ENCODE data around the gene ZCCHC7.
"Not testable (repeated sequence)": the region's sequence is repeated elsewhere in the genome, so short reads cannot be mapped to it uniquely, and the experiment has no call there.

Gene ZCCHC7

DNA sequence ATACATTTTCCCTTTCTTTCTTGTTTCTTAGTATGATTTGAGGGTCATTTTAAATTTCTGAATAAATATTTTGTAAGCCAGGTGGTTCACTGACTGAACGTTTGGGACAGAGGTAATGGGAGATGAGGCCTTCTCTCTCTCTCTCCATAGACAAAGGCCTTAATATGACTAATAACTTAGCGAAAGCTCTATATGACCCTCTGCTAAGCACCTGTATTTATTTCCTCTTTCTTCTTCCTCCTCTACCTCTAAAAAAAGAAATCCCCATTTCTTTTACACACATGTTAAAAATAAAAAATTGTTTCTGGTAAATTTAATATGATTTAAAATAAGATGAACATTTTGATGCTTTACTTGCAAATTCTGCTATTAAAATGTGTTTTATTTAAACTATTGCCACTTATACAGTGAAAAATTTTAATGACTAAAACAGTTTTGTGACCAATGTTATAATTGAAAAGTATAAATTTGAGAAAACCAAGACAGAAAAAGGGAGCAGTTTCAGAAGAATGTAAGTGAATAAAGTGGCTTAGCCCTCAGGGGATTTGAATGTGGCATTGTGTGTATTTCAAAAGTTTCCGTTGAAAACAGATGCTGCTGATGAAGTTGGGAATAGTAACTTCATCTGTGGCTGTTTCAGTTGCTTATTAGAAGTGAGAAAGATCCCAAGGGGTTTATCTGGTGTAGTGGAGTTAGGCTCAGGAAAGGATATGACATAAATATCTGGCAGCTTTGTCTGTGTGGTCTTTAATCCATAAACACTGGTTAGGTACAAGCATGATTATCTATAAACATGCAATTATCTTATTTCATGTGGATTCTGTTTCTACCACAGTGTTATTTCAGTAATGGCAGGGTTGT lies 173.5 kb downstream of the ZCCHC7 start:
- DNase-seq (ENCODE audit: low spot score in 2 of 2) (no peak), ATAC-seq (no peak)
- H3K27ac Mint-ChIP-seq = no peak overlapping the region
- H3K4me1 Mint-ChIP-seq = peaks cover 41% of the 10 kb centered on the region
- H3K4me3 Mint-ChIP-seq = no peak overlapping the region
- H3K9me3 Mint-ChIP-seq = no peaks in the 10 kb centered on the region
- peaks cover 5% of the 10 kb centered on the region for H3K36me3 Mint-ChIP-seq

DNA sequence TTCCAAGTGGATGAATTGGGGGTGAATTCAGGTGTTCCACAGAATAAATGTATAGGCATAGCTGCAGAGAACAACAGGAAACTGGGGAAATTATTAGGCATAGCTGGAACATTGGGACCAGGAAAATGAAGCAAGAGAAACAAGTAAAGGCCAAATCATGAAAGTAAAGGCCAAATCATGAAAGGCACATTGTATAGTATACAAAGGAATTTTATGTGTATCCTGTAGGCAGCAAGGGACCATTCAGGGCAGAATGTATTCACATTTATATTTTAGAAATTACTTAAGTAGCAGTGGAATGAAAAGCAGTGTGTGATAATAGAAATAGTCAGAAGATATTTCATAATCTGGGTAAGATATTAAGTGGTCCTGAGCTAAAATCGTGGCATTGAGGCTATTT lies 174.8 kb downstream of the ZCCHC7 start:
- Mint-ChIP-seq H3K4me1 (peaks cover 41% of the 10 kb centered on the region), H3K9me3 (no peaks in the 10 kb centered on the region), H3K36me3 (peaks cover 4% of the 10 kb centered on the region), H3K27ac (no peak overlapping the region), H3K4me3 (no peak overlapping the region)
- DNase-seq (ENCODE audit: low spot score in 2 of 2) = no peak
- ATAC-seq = no peak

DNA sequence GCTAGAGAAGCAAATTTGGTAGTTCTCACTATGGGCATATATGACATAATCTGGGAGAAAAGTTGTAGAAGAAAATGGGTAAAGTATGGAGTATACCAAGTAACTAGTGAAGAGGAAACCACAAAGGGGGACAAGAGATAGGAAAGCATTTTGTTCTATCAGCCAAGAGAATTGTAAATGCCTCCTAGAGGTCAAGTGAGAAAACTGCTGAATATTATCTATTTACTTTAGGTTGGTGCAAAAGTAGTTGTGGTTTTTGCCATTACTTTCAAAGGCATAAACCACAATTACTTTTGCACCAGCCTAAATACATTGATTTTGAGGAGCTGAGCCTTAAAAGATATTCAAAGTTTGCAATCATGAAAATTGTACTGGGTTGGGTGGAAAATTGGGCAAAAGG lies 175.4 kb downstream of the ZCCHC7 start:
- H3K4me1 Mint-ChIP-seq = peaks cover 43% of the 10 kb centered on the region
- H3K4me3 Mint-ChIP-seq = no peak overlapping the region
- no peak overlapping the region for H3K27ac Mint-ChIP-seq
- H3K9me3 Mint-ChIP-seq = no peaks in the 10 kb centered on the region
- DNase-seq (ENCODE audit: low spot score in 2 of 2) = no peak
- H3K36me3 Mint-ChIP-seq = peaks cover 4% of the 10 kb centered on the region
- no peak for ATAC-seq

DNA sequence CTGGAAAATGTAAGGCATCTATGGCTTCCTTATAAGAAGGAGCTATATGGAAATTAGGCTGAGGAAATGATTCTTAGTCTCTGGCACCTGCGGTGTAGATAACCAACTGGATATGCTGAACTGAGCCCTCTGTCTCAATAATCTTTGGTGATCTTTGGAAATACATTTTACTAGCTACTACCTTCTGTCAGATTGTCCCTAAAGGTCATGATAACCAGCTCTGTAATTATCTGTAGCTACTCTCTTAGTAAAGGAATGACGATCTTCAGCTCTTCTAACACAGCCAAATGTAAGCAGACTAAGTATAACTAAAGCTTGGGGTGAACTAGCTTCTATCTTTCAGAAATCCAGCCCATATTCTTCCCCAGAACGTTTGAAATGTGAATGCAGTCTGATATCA lies 177.2 kb downstream of the ZCCHC7 start:
- Mint-ChIP-seq H3K36me3 (peaks cover 9% of the 10 kb centered on the region), H3K4me1 (peaks cover 61% of the 10 kb centered on the region), H3K9me3 (no peaks in the 10 kb centered on the region), H3K27ac (no peak overlapping the region), H3K4me3 (no peak overlapping the region)
- no peak for DNase-seq (ENCODE audit: low spot score in 2 of 2)
- no peak for ATAC-seq

DNA sequence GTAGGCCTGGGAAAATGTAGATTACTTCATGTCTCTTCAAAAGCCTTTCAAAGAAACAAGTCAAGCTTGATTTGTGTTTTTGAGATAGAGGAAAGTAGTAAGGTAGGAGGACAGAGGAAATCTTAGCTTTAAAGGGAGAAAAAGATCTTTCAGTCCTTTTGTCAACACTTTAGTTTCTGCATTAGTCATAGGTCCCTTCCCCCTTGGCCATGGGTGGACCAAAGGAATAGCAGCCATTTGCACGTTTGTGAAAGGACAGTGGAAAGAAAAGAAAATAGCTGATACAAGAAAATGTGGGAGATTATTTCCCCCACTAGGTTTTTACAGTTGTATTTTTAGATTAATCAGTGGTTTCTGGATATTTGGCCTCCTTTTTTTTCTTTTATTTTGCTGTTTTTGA lies 180.2 kb downstream of the ZCCHC7 start:
- Mint-ChIP-seq H3K27ac (peak overlapping the region; percentile 8), H3K4me1 (peaks cover 66% of the 10 kb centered on the region), H3K4me3 (peak overlapping the region; percentile 5), H3K36me3 (peaks cover 38% of the 10 kb centered on the region), H3K9me3 (no peaks in the 10 kb centered on the region)
- no peak for ATAC-seq
- DNase-seq (ENCODE audit: low spot score in 2 of 2) = no peak

DNA sequence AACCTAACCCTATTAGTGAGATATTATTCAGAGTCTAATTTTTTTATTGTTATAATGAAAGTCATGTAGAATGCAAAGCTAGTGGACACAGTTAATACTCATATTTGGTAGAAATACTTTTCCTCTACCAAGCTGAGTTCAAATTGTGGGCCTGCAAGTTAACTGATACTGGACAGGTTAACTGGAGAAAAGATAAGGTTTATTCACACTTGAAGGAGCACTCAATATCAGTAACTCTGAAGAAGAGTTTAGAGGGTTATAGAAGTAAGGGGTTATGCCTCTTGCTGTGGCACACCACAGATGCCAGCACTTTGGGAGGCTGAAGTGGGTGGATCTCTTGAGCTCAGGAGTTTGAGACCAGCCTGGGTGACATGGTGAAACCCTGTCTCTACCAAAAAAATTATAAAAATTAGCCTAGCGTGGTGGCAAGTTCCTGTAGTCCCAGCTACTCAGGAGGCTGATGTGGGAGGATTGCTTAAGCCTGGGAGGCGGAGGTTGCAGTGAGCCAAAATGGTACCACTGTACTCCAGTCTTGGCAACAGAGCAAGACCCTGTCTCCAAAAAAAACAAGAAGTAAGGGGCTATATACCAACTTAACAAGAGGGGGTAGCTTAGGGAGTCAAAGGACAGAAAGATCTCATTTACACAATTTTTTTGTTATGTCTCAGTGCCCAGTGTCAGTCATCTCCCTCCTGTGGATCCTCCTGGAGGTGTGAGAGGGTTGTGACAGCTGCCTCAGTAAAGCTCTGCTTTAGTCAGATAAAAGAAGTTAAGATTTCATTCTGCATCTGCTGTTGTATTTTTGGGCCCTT lies 180.9 kb downstream of the ZCCHC7 start:
- H3K4me3 Mint-ChIP-seq = peak overlapping the region; percentile 30
- H3K36me3 Mint-ChIP-seq = peaks cover 39% of the 10 kb centered on the region
- H3K27ac Mint-ChIP-seq = peak overlapping the region; percentile 8
- ATAC-seq = peak; percentile 70
- no peaks in the 10 kb centered on the region for H3K9me3 Mint-ChIP-seq
- no peak for DNase-seq (ENCODE audit: low spot score in 2 of 2)
- peaks cover 62% of the 10 kb centered on the region for H3K4me1 Mint-ChIP-seq

DNA sequence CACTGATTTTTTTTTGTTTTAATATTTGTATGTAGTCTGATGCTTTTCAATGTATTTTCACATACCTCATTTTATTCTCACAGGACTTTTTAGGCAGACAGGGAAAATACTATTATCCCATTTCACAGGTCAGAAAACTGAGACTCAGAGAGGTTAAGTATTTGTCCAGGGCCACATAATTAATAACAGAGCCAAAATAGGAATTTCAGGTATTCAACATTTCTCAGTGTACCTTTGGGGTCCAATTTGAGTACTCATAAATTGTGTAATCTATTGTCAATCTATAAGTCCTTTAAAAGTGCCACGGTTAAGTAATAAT lies 181.4 kb downstream of the ZCCHC7 start:
- peak overlapping the region; percentile 30 for H3K4me3 Mint-ChIP-seq
- ATAC-seq (no peak), DNase-seq (ENCODE audit: low spot score in 2 of 2) (no peak)
- peaks cover 35% of the 10 kb centered on the region for H3K36me3 Mint-ChIP-seq
- H3K9me3 Mint-ChIP-seq = no peaks in the 10 kb centered on the region
- peaks cover 58% of the 10 kb centered on the region for H3K4me1 Mint-ChIP-seq
- H3K27ac Mint-ChIP-seq = peak overlapping the region; percentile 81

DNA sequence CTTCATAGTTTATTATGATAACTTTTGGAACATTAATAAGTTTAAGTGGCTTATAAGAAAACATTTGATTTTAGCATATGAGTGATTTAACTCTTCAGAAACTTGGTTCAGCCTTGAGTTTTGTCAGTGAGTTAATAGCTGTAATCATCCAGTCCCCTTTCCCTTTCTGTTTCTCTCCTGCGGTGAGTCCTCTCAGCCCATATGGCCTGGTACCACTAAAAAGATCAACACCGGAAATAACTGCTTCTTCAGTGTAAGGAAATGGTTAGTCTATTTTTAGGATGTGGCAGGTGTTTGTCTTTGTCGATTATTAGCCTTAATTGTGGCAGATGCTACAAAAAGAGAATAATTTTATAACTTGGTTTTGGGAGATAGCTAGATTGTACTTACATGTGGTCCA lies 181.9 kb downstream of the ZCCHC7 start:
- Mint-ChIP-seq H3K9me3 (no peaks in the 10 kb centered on the region), H3K4me1 (peaks cover 58% of the 10 kb centered on the region), H3K27ac (peak overlapping the region; percentile 81), H3K36me3 (peaks cover 35% of the 10 kb centered on the region), H3K4me3 (peak overlapping the region; percentile 30)
- no peak for DNase-seq (ENCODE audit: low spot score in 2 of 2)
- peak; percentile 98 for ATAC-seq

DNA sequence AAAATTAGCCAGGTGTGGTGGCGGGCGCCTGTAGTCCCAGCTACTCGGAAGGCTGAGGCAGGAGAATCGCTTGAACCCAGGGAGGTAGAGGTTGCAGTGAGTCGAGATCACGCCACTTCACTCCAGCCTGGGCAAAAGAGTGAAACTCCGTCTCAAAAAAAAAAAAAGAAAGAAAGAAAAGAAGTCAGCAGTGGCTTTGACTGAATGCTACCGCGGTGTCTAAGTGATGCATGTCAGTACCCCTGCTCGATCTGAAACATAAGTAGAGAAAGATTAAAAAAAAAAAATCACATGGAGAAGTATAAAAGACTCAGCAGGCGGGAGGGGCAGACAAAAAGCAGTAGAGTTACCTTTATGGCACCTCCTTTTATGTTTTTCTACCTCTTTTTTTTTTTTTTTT lies 182.9 kb downstream of the ZCCHC7 start:
- Mint-ChIP-seq H3K36me3 (peaks cover 35% of the 10 kb centered on the region), H3K27ac (peak overlapping the region; percentile 81), H3K4me1 (peaks cover 58% of the 10 kb centered on the region), H3K4me3 (peak overlapping the region; percentile 15)
- ATAC-seq; H3K9me3 Mint-ChIP-seq; DNase-seq (ENCODE audit: low spot score in 2 of 2): not testable (repeated sequence)

DNA sequence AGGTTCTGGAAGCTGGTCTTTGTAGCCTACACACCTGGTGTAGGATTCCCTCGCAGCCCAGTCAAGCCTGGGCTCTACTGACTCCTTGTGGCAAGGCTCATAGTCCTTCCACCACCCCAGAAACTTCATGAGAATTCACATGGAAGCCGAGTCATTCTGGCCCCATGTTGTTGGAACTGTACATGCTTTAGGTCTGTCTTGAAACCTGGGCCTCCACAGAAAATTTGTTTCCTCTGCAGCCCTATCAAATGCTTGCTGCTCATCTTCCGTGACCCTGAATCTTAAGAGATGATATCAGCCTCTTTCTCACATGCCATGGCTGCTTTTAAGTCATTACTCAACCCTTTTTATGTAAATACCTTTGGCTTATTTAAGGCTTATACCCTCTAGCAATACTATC lies 188.8 kb downstream of the ZCCHC7 start:
- Mint-ChIP-seq H3K27ac (no peak overlapping the region), H3K36me3 (peaks cover 22% of the 10 kb centered on the region), H3K9me3 (no peaks in the 10 kb centered on the region), H3K4me1 (peaks cover 10% of the 10 kb centered on the region), H3K4me3 (no peak overlapping the region)
- peak; percentile 34 for ATAC-seq
- DNase-seq (ENCODE audit: low spot score in 2 of 2) = no peak

DNA sequence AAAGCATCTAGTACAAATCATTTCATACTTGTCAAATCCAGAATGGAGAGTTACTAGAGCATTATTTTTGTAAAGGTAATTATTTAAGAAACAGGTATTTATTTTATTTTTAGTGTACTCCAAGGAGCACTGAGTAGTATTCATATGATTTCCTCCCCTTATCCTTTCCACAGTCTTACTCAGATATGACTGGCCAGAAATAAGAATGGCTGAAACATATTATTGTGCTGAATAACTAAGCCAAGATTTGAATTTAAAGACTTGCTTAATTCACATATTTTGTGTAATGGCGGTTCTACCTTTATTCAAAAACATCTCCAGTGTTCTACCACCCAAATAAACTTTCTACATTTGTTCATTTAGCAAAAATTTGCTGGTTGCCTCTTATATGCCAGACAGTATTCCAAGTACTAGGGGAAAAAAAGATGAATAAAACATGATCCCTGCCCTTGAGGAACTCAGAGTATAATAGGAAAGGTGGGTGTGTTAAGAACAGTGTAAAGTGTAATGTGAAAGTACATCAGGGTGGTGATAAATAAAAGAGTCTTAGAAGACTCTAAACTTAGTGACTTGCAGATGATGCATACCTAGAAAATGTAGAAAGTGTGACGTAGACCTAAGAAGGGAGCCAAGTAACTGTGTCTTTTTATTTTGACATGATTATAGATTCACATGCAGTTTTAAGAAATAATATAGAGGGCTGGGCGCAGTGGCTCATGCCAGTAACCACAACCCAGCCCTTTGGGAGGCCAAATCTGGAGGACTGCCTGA lies 191.7 kb downstream of the ZCCHC7 start:
- Mint-ChIP-seq H3K36me3 (peaks cover 11% of the 10 kb centered on the region), H3K4me3 (no peak overlapping the region), H3K27ac (no peak overlapping the region), H3K9me3 (no peaks in the 10 kb centered on the region), H3K4me1 (no peaks in the 10 kb centered on the region)
- DNase-seq (ENCODE audit: low spot score in 2 of 2) = no peak
- ATAC-seq = no peak

DNA sequence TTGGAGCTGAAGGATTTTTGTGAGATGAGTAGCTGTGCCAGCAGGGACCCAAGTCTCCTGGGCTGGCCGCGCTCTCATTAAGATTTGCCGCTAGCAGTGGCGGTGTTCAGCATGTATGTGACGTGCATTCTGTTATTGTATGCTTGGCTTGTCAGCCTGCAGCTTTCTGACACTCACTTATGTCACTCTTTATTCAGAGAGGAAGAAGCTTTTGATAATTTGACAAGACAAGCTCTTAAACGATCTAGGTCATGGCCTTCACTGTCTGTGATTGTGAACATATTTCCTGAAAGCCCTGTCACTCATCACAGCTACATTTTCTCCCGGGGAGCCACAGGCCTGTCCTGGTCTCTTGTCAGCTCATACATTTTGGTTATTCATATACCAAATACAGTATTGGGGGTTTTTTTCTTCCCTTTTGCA lies 203.9 kb downstream of the ZCCHC7 start:
- no peak overlapping the region for H3K4me3 Mint-ChIP-seq
- H3K4me1 Mint-ChIP-seq = no peaks in the 10 kb centered on the region
- ATAC-seq = peak; percentile 37
- H3K9me3 Mint-ChIP-seq = no peaks in the 10 kb centered on the region
- H3K36me3 Mint-ChIP-seq = peaks cover 8% of the 10 kb centered on the region
- DNase-seq (ENCODE audit: low spot score in 2 of 2) = no peak
- H3K27ac Mint-ChIP-seq = no peak overlapping the region

DNA sequence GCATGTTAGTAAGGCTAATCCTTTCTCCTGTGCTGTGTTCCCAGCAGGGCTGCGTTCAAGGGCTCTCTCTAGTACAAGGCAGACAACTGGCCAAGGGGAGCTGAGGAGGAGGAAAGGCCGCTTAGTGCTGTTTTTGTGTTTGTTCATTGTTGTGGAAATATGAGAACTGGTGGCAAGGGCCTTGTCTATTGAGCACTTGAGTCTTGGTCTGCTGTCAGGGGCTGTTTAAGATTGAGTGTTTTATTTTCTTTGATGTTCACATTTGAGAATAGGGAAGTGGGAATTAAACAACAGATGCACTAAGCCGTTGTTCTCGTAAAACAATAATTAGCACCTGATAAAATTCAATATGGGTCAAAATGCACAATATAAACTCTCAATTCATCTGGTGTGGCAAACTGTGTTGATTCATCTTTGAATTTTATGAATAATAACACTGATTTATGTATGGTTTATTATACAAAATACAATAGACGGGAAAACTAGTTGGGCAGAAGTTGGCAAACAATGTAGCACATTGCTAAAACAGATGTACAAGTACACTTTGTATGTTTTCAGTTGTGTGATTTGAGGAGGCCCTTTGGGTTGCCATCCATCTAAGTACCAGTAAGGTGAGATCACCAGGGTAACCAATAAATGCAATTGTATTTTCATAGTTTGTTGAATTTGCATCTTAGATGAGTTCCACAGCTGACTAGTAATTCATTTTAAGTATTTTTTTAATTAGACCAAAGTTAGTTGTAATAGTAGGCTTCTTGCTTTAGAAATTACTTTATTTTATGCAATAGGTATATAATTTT lies 204.5 kb downstream of the ZCCHC7 start:
- no peaks in the 10 kb centered on the region for H3K4me1 Mint-ChIP-seq
- no peaks in the 10 kb centered on the region for H3K9me3 Mint-ChIP-seq
- peaks cover 2% of the 10 kb centered on the region for H3K36me3 Mint-ChIP-seq
- no peak overlapping the region for H3K27ac Mint-ChIP-seq
- ATAC-seq = no peak
- no peak for DNase-seq (ENCODE audit: low spot score in 2 of 2)
- no peak overlapping the region for H3K4me3 Mint-ChIP-seq

DNA sequence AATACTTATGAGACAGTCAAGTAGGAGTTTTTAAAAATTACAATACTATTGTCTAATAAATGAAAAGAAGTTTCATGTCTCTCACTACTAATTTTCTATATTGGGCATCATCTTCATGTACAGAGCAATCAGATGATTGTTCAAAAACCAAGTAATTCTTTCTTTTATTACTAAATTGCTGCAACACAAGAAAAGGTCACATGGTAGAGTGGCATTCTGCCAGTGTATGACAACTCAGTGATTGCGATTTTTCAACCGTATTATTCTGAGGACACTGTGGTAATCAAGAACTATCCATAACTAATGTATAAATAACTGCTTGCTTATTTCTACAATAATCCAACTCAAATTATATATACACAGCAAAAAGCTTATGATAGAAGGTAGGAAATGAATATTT lies 205.4 kb downstream of the ZCCHC7 start:
- no peak for DNase-seq (ENCODE audit: low spot score in 2 of 2)
- Mint-ChIP-seq H3K4me1 (no peaks in the 10 kb centered on the region), H3K9me3 (no peaks in the 10 kb centered on the region), H3K27ac (no peak overlapping the region), H3K36me3 (no peaks in the 10 kb centered on the region), H3K4me3 (no peak overlapping the region)
- no peak for ATAC-seq

DNA sequence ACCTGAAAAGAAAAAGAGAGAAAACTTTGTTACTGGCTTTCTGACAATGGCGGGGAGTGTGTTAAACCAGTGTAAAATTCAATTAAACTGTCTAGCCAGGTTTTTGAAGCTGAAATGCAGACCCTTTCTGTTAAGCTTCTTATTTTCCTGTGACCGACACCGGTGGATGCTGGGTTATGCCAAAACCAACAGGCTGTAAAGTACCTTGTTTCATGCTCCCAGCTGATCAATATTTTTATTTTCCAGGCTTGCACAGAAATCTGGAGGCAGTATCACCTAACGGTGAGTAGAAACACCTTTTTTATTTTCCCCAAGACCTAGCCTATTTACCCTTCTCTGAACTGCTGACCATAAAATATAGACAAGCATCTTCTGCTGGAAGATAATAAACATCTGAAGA lies 207.2 kb downstream of the ZCCHC7 start:
- Mint-ChIP-seq H3K4me3 (no peak overlapping the region), H3K27ac (no peak overlapping the region), H3K4me1 (no peaks in the 10 kb centered on the region), H3K9me3 (no peaks in the 10 kb centered on the region), H3K36me3 (no peaks in the 10 kb centered on the region)
- DNase-seq (ENCODE audit: low spot score in 2 of 2) (no peak), ATAC-seq (no peak)
